DOHH2 (cell line): ENCODE data around the gene HTR7.

Experiments used
- H3F3A ChIP-seq: fragments of 200-600 bp; sonication (generic), shearing (Covaris generic); 2 replicates; pipeline ENCODE4 v1.6.0; 2016; ENCODE audit warnings: antibody characterized with exemption, mild to moderate bottlenecking; ENCODE audit not compliant: control insufficient read depth, insufficient read depth
- H3K27ac ChIP-seq: fragments of 200-600 bp; sonication (generic); 2 replicates; pipeline ENCODE4 v1.5.1; 2014; ENCODE audit warnings: low read depth, mild to moderate bottlenecking, low read length, moderate library complexity
- H3K27me3 ChIP-seq: fragments of 200-600 bp; sonication (generic); 2 replicates; pipeline ENCODE4 v1.6.1; 2014; ENCODE audit warnings: mild to moderate bottlenecking, low read length, mixed read lengths; ENCODE audit not compliant: control insufficient read depth
- H3K36me3 ChIP-seq: fragments of 200-600 bp; sonication (generic); 2 replicates; pipeline ENCODE4 v1.6.1; 2014; ENCODE audit warnings: mild to moderate bottlenecking, low read length, moderate library complexity, mixed read lengths; ENCODE audit not compliant: control insufficient read depth
- H3K4me1 ChIP-seq: fragments of 200-600 bp; sonication (generic); 2 replicates; pipeline ENCODE4 v1.6.1; 2014; ENCODE audit warnings: mild to moderate bottlenecking, low read length, mixed read lengths; ENCODE audit not compliant: control insufficient read depth
- H3K4me2 ChIP-seq: fragments of 200-600 bp; sonication (generic); 2 replicates; pipeline ENCODE4 v1.6.0; 2014; ENCODE audit warnings: mild to moderate bottlenecking, low read length, moderate library complexity
- H3K4me3 ChIP-seq: fragments of 200-600 bp; sonication (generic); 2 replicates; pipeline ENCODE4 v1.5.1; 2014; ENCODE audit warnings: mild to moderate bottlenecking, low read length, mixed read lengths
- H3K79me2 ChIP-seq: fragments of 200-600 bp; sonication (generic); 2 replicates; pipeline ENCODE4 v1.6.1; 2014; ENCODE audit warnings: mild to moderate bottlenecking, low read length, mixed read lengths; ENCODE audit not compliant: control insufficient read depth
- H3K9me2 ChIP-seq: fragments of 200-600 bp; sonication (generic); replicated peaks from 2 replicates; pipeline ENCODE4 v1.6.1; 2014; ENCODE audit warnings: mild to moderate bottlenecking, low read length, mixed read lengths; ENCODE audit not compliant: control insufficient read depth
- H3K9me3 ChIP-seq: fragments of 200-600 bp; sonication (generic); 2 replicates; pipeline ENCODE4 v1.6.1; 2014; ENCODE audit warnings: antibody characterized with exemption, low read length, mixed read lengths; ENCODE audit not compliant: control insufficient read depth, insufficient read depth
- H4K20me1 ChIP-seq: fragments of 200-600 bp; sonication (generic); 2 replicates; pipeline ENCODE4 v1.6.0; 2014; ENCODE audit warnings: low read depth, mild to moderate bottlenecking, antibody characterized with exemption, low read length, moderate library complexity; ENCODE audit not compliant: control insufficient read depth, insufficient read depth
- CTCF ChIP-seq: fragments of 200-600 bp; sonication (generic); IDR thresholded peaks from one replicate; pipeline ENCODE4 v1.5.1; 2014; ENCODE audit warnings: antibody characterized with exemption, mild to moderate bottlenecking, low read depth, low read length; ENCODE audit not compliant: poor library complexity, severe bottlenecking
- EZH2phosphoT487 ChIP-seq: fragments of 200-600 bp; sonication (generic); IDR thresholded peaks from 2 replicates; pipeline ENCODE4 v1.6.1; 2017; ENCODE audit warnings: borderline replicate concordance, mild to moderate bottlenecking, antibody characterized with exemption, low read length, moderate library complexity, mixed read lengths

Gene HTR7

DNA sequence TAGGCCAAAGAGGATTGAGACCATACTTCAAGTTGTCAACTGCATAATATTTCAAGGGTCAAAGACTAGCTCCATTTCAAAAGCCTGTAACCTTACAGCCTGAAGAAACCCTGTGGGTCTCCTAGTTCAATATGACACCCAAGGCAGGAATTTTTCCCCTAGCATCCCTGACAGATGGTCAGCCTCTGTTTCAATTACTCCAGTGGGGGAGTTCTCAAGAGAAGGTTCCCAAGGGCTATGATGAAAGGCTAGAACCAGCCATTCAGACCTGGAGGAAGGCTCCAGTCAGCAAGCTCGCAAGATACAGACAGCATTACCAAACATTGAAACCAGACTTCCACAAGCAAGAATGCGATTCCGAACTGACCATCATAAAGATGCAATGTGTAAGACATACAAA, 1.6 kb downstream of the HTR7 start:
- H3K9me2 ChIP-seq, result no peaks in the 10 kb centered on the region
- H3K4me3 ChIP-seq, result no peak overlapping the region
- H3K9me3 ChIP-seq, result peaks cover under 1% of the 10 kb centered on the region; the same call in 1 of the 2 replicates
- no peaks in the 10 kb centered on the region for H4K20me1 ChIP-seq
- H3F3A ChIP-seq, result no peaks in the 10 kb centered on the region
- no peaks in the 10 kb centered on the region for H3K36me3 ChIP-seq
- no peak overlapping the region for H3K4me2 ChIP-seq
- TF ChIP-seq EZH2phosphoT487, result no peak
- no peak for TF ChIP-seq CTCF
- peaks cover 50% of the 10 kb centered on the region for H3K27me3 ChIP-seq
- no peaks in the 10 kb centered on the region for H3K79me2 ChIP-seq
- peaks cover 7% of the 10 kb centered on the region for H3K4me1 ChIP-seq
- no peak overlapping the region for H3K27ac ChIP-seq

GRCh38 chr10:90855126-90855525, 2.7 kb downstream of the HTR7 start:
- H3K9me3 ChIP-seq, result peaks cover 8% of the 10 kb centered on the region; the same call in 1 of the 2 replicates
- no peak overlapping the region for H3K4me2 ChIP-seq
- TF ChIP-seq CTCF, result no peak
- TF ChIP-seq EZH2phosphoT487, result no peak
- H3K9me2 ChIP-seq, result no peaks in the 10 kb centered on the region
- peaks cover 46% of the 10 kb centered on the region for H3K27me3 ChIP-seq
- H3K79me2 ChIP-seq, result no peaks in the 10 kb centered on the region
- H3K27ac ChIP-seq, result no peak overlapping the region
- no peaks in the 10 kb centered on the region for H4K20me1 ChIP-seq
- H3F3A ChIP-seq, result no peaks in the 10 kb centered on the region
- H3K36me3 ChIP-seq, result no peaks in the 10 kb centered on the region
- H3K4me1 ChIP-seq, result peaks cover 7% of the 10 kb centered on the region
- no peak overlapping the region for H3K4me3 ChIP-seq

DNA sequence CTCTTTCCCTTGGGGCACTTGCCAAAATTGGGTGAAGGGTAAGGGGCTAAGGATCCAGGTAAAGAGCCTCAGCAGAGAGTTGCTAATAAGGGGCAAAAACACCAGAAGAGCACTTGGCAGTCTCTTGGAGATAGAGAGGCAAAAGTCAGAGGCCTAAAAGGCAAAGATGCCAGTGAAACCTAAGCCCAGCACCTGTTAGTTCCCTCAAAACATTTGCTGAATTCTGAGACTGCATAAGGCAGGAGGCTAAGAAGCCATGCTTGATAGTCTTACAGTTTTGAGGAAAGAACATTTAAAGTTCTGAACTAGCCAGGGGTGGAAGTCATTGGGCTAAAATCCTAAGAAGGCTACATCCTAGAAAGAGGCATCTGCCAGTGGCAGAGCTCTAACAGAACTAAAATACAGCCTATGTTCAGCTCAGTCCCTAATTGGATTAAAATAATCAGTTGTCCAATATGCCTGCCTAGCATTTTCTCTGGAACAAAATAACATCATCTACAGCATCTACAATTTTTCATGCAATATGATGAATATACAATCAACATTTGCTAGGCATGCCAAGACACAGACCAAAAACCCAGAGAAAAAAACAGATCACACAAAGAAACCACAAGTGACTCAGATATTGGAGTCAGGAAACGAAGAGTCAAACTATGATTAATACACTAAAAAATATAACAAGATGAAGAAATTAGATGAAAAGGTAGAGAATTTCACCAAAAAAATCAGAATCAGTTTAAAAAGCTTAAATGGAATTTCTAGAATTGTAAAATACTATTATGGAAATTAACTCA, 7.7 kb downstream of the HTR7 start:
- Histone ChIP-seq H3K9me3 (peaks cover 13% of the 10 kb centered on the region; the same call in 1 of the 2 replicates), H3K27me3 (peaks cover 7% of the 10 kb centered on the region; the same call in 1 of the 2 replicates), H4K20me1 (no peaks in the 10 kb centered on the region), H3K27ac (no peak overlapping the region), H3K9me2 (no peaks in the 10 kb centered on the region), H3F3A (no peaks in the 10 kb centered on the region), H3K4me2 (no peak overlapping the region), H3K79me2 (no peaks in the 10 kb centered on the region), H3K36me3 (no peaks in the 10 kb centered on the region), H3K4me1 (no peaks in the 10 kb centered on the region), H3K4me3 (no peak overlapping the region)
- no peak for TF ChIP-seq EZH2phosphoT487
- TF ChIP-seq CTCF, result no peak
